OCI-LY7 (cell line): ENCODE results near the gene DOC2A. TPM values are rescaled to one million over a fixed set of nuclear protein-coding genes. Genes with fewer than 3 reads are reported as not detected.

Experiments used
- BruUV-seq: library from RNA; stranded (reverse); fragments of 400-500 nt; replicated peaks from 2 replicates; lab custom pipeline; 2021; lab: Mats Ljungman, UMichigan
- CTCF ChIA-PET: fragments of 300-600 bp; sonication (Branson Sonifier 250); formaldehyde crosslinking; loops from one replicate; lab custom pipeline; 2022; ENCODE audit warnings: antibody characterized with exemption; ENCODE audit not compliant: unreplicated experiment; lab: Charles Lee
- POLR2A ChIA-PET: fragments of 300-600 bp; sonication (Branson Sonifier 250); formaldehyde crosslinking; loops from one replicate; lab custom pipeline; 2022; ENCODE audit warnings: antibody characterized with exemption; lab: Charles Lee
- DNase-seq: peaks from one replicate; pipeline ENCODE4 v3.0.0-alpha.2; 2015; ENCODE audit warnings: low spot score
- H2AFZ ChIP-seq: fragments of 200-600 bp; sonication (generic), shearing (Covaris generic); 2 replicates; pipeline ENCODE4 v1.6.1; 2014; ENCODE audit warnings: mild to moderate bottlenecking, antibody characterized with exemption, low read length, moderate library complexity
- H3K27ac ChIP-seq: fragments of 200-600 bp; sonication (generic); 2 replicates; pipeline ENCODE4 v1.5.1; 2014; ENCODE audit warnings: mixed run types, low read depth, mild to moderate bottlenecking, moderate library complexity, low read length, inconsistent platforms; ENCODE audit not compliant: poor library complexity, severe bottlenecking
- H3K36me3 ChIP-seq: fragments of 200-600 bp; sonication (generic); 2 replicates; pipeline ENCODE4 v1.6.1; 2014; ENCODE audit warnings: mild to moderate bottlenecking, antibody characterized with exemption, low read length, moderate library complexity, mixed read lengths; ENCODE audit not compliant: insufficient read depth
- H3K4me1 ChIP-seq: fragments of 200-600 bp; sonication (generic); 2 replicates; pipeline ENCODE4 v1.5.1; 2014; ENCODE audit warnings: mild to moderate bottlenecking, low read length; ENCODE audit not compliant: insufficient read depth, poor library complexity, severe bottlenecking
- H3K4me2 ChIP-seq: fragments of 200-600 bp; sonication (generic); 2 replicates; pipeline ENCODE4 v1.6.1; 2014; ENCODE audit warnings: mild to moderate bottlenecking, low read length
- H3K4me3 ChIP-seq: fragments of 200-600 bp; sonication (generic); 2 replicates; pipeline ENCODE4 v1.5.1; 2014; ENCODE audit warnings: mild to moderate bottlenecking, low read depth, low read length; ENCODE audit not compliant: poor library complexity, severe bottlenecking
- H3K79me2 ChIP-seq: fragments of 200-600 bp; sonication (generic); 2 replicates; pipeline ENCODE4 v1.6.1; 2016; ENCODE audit warnings: low read depth, mild to moderate bottlenecking, low read length, moderate library complexity, mixed read lengths; ENCODE audit not compliant: insufficient read depth
- H3K9me2 ChIP-seq: fragments of 200-600 bp; sonication (generic); 2 replicates; pipeline ENCODE4 v1.6.1; 2016; ENCODE audit warnings: mild to moderate bottlenecking, low read length, mixed read lengths; ENCODE audit not compliant: insufficient read depth
- H3K9me3 ChIP-seq: fragments of 200-600 bp; sonication (generic); 2 replicates; pipeline ENCODE4 v1.6.1; 2014; ENCODE audit warnings: mild to moderate bottlenecking, mixed run types, low read length, mixed read lengths
- H4K20me1 ChIP-seq: fragments of 200-600 bp; sonication (generic); 2 replicates; pipeline ENCODE4 v1.6.1; 2014; ENCODE audit warnings: mild to moderate bottlenecking, antibody characterized with exemption, low read length, moderate library complexity, mixed read lengths; ENCODE audit not compliant: insufficient read depth
- CTCF ChIP-seq: fragments of 200-600 bp; sonication (generic); conservative IDR thresholded peaks from 2 replicates; pipeline ENCODE4 v1.5.1; 2014; ENCODE audit warnings: mild to moderate bottlenecking, antibody characterized with exemption, low read length, moderate library complexity, mixed read lengths
- EZH2phosphoT487 ChIP-seq: fragments of 200-600 bp; sonication (generic); IDR thresholded peaks from 2 replicates; pipeline ENCODE4 v1.6.1; 2018; ENCODE audit warnings: low read depth, borderline replicate concordance, mild to moderate bottlenecking, mixed run types, antibody characterized with exemption, low read length, moderate library complexity, mixed read lengths
- intact Hi-C: fragments of 100-400 bp; cut with micrococcal nuclease; formaldehyde crosslinking; loops from one replicate; pipeline ENCODE4 v1.10.0; 2022; ENCODE audit not compliant: unreplicated experiment
- total RNA-seq, 2 experiments: library from RNA; depleted of rRNA in 1 of 2; stranded (reverse); fragments of >200 nt in 1 of 2; shearing (Covaris generic) in 1 of 2; gene quantifications; 2 replicates each; pipeline ENCODE4 v1.2.3, GENCODE V29; 2014 to 2022

Gene DOC2A
- total RNA-seq, 2 experiments from 2014 or later: 0.91 TPM; not detected in 1

- intact Hi-C loops: no loop called here
- Histone ChIP-seq H3K4me3 (peak overlapping the region; percentile 99), H3K79me2 (peaks cover 34% of the 10 kb centered on the region), H3K36me3 (peaks cover 57% of the 10 kb centered on the region), H3K4me2 (peak overlapping the region; percentile 100), H3K9me2 (no peaks in the 10 kb centered on the region), H3K9me3 (no peaks in the 10 kb centered on the region), H2AFZ (no peak overlapping the region), H4K20me1 (0 out of 2 replicates have a peak, but pooled peaks cover 12% of the 10 kb centered on the region), H3K4me1 (peaks cover 34% of the 10 kb centered on the region), H3K27ac (no peak overlapping the region)
- TF ChIP-seq EZH2phosphoT487: no peak
- TF ChIP-seq CTCF: no peak
- ChIA-PET CTCF (interaction anchor here (0.5 kb wide), 1 partner anchor 200 kb away, joined by 3 read pairs; no protein-coding TSS in a partner anchor), POLR2A (interaction anchor here (2.1 kb wide), 1 partner anchor 15 kb away, joined by 7 read pairs; the partner anchor contains the start of gene TMEM219)
- no TSS peak for BruUV-seq
- no peak for DNase-seq
Observed at GRCh38 chr16:29977063-29977825, 33.6 kb downstream of the DOC2A start.

DNA sequence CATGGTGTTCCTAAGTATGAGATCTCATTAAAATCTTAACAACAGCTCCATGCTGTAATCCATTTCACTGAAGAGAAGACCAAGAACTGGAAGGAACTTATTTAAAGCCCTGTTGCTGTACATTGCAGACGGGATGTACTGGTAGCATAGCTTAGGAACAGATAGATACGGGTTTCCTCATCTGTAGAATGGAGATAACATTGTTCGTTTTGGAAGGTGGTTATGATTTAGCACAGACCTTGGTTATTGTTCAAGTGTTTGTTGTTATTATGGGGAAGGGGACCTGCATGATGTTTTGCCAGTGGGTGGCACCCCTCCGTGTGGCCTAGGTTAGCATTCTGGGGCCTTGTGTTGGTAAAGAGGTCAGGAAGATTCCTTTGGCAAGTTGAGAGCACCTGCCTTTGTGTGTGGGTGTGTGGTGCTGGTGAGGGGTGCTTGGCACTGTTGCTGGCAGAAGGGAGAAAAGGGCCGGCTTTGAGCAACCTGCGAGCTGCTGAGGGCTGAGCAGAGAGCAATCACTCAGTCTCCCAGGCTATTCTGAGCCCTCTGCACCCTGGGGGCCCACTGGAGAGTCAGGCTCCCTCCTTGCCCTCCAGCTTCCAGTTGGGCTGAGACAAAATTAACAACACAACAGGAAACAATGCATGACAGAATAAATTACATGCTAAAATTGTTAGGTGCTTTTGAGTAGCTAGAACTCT is 34.9 kb downstream of the DOC2A start:
- no TSS peak for BruUV-seq
- H3K4me3 ChIP-seq: peak overlapping the region; percentile 99
- ChIA-PET POLR2A (interaction anchor here (0.8 to 2.1 kb wide), 4 partner anchors 10 to 50 kb away, joined by 4 to 7 read pairs (median 6); partner anchors contain the start of genes HIRIP3, KCTD13 and TMEM219), CTCF (no interaction called here)
- no peaks in the 10 kb centered on the region for H3K9me3 ChIP-seq
- DNase-seq: no peak
- 0 out of 2 replicates have a peak, but pooled peaks cover 12% of the 10 kb centered on the region for H4K20me1 ChIP-seq
- H3K9me2 ChIP-seq: no peaks in the 10 kb centered on the region
- peaks cover 50% of the 10 kb centered on the region for H3K36me3 ChIP-seq
- peaks cover 34% of the 10 kb centered on the region for H3K4me1 ChIP-seq
- intact Hi-C loops: no loop called here
- peak overlapping the region; percentile 100 for H3K4me2 ChIP-seq
- H3K27ac ChIP-seq: peak overlapping the region; percentile 6
- TF ChIP-seq CTCF: peak; percentile 51; the same call in 1 of the 2 replicates
- TF ChIP-seq EZH2phosphoT487: no peak
- no peak overlapping the region for H2AFZ ChIP-seq
- peaks cover 34% of the 10 kb centered on the region for H3K79me2 ChIP-seq
